Measurements from ENCODE around the gene ACCS. TPM values are rescaled to one million over a fixed set of nuclear protein-coding genes. Genes with fewer than 3 reads are reported as not detected.

The ACCS gene
- total and polyA plus RNA-seq, 2 of the 4 experiments (the other 2 are of a cell fraction) = 1.8 to 7.3 TPM

- H4K20me1 ChIP-seq (ENCODE audit: insufficient read depth, low read length) = no peaks in the 10 kb centered on the region
- no TSS peak for BruUV-seq (replicated peaks)
- WGBS, 2 experiments (ENCODE audit: extremely low coverage in 2 of 2, insufficient read length in 1 of 2) = no CpG with 5 or more reads among the region's 4 CpGs
- no peak overlapping the region for H2BK20ac ChIP-seq (ENCODE audit: low read depth, low read length)
- H2BK5ac ChIP-seq (ENCODE audit: low read depth, low read length, poor library complexity, severe bottlenecking) = no peak overlapping the region
- H2AK5ac ChIP-seq (ENCODE audit: low read depth, low read length) = no peak overlapping the region
- H3K9ac ChIP-seq (ENCODE audit: low read depth, low read length) = no peak overlapping the region
- no peak for TF ChIP-seq FOS (IDR thresholded peaks at IDR 0.05; ENCODE audit: low read depth, low read length)
- no peak for TF ChIP-seq NFE2L2 (IDR thresholded peaks at IDR 0.05; ENCODE audit: low read depth, low read length)
- no peak for TF ChIP-seq RAD21 (IDR thresholded peaks at IDR 0.05; ENCODE audit: low read length)
- TF ChIP-seq MAZ (IDR thresholded peaks at IDR 0.05; ENCODE audit: borderline replicate concordance, low read depth, low read length) = no peak
- TF ChIP-seq BHLHE40 (IDR thresholded peaks at IDR 0.05; ENCODE audit: low read depth, low read length) = no peak
- TF ChIP-seq SMC3 (IDR thresholded peaks at IDR 0.05; ENCODE audit: low read depth, low read length) = no peak
- no peak for TF ChIP-seq RCOR1 (IDR thresholded peaks at IDR 0.05; ENCODE audit: insufficient replicate concordance, low read length)
- TF ChIP-seq CEBPB (IDR thresholded peaks at IDR 0.05; ENCODE audit: low read depth, low read length) = no peak
- no peak for TF ChIP-seq POLR2A (IDR thresholded peaks at IDR 0.05; ENCODE audit: low read depth, low read length)
- TF ChIP-seq ELK1 (IDR thresholded peaks at IDR 0.05; ENCODE audit: borderline replicate concordance, low read depth, low read length) = no peak
- no peak for TF ChIP-seq USF2 (IDR thresholded peaks at IDR 0.05; ENCODE audit: low read depth, low read length)
- TF ChIP-seq RFX5 (IDR thresholded peaks at IDR 0.05; ENCODE audit: low read depth, low read length) = no peak
- TF ChIP-seq MAFK (IDR thresholded peaks at IDR 0.05; ENCODE audit: low read depth, low read length) = no peak
- TF ChIP-seq CHD1 (IDR thresholded peaks at IDR 0.05; ENCODE audit: low read depth, low read length) = no peak
- no peak for TF ChIP-seq MXI1 (IDR thresholded peaks at IDR 0.05; ENCODE audit: borderline replicate concordance, low read depth, low read length)
- TF ChIP-seq CTCF (conservative IDR thresholded peaks at IDR 0.05; ENCODE audit: low read depth, low read length) = no peak
- H2AK9ac ChIP-seq (replicated peaks; ENCODE audit: low read depth, low read length, poor library complexity) = no peak overlapping the region
- ChIA-PET POLR2A (ENCODE audit: unreplicated experiment) (no interaction called here), CTCF (interaction anchor here (0.6 kb wide), 3 partner anchors 77 to 664 kb away, joined by 3 to 4 read pairs (median 3); no protein-coding TSS in a partner anchor)
- no peak overlapping the region for H3K4me3 ChIP-seq (ENCODE audit: insufficient read depth, low read depth, low read length)
- no peak overlapping the region for H3K4me2 ChIP-seq (ENCODE audit: low read depth, low read length)
- H3K23ac ChIP-seq (ENCODE audit: low read depth, low read length) = peak overlapping the region; percentile 23; the same call in 1 of the 2 replicates
- peak overlapping the region; percentile 92 to 93; a peak in 3 of 4 replicates for H4K8ac ChIP-seq (ENCODE audit: low read depth in 2 of 2, low read length in 2 of 2)
- no peaks in the 10 kb centered on the region for H3K36me3 ChIP-seq (ENCODE audit: control insufficient read depth, insufficient read depth, low read length)
- in situ Hi-C loops (cut with MboI; ENCODE audit: low sequenced_read_pairs) (no loop called here), intact Hi-C loops (cut with micrococcal nuclease) (no loop called here), dilution Hi-C loops (cut with HindIII; ENCODE audit: low sequenced_read_pairs, unreplicated experiment) (no loop called here)
- no peak overlapping the region for H3K4ac ChIP-seq (ENCODE audit: low read depth, low read length)
- H3K18ac ChIP-seq (ENCODE audit: low read depth, low read length) = no peak overlapping the region
- H3K79me1 ChIP-seq (ENCODE audit: low read depth in 1 of 2, low read length in 2 of 2) = no peaks in the 10 kb centered on the region; a peak in 1 of 4 replicates
- no peak overlapping the region for H2AFZ ChIP-seq (replicated peaks; ENCODE audit: low read length, poor library complexity)
- no peak overlapping the region for H4K91ac ChIP-seq (ENCODE audit: insufficient read depth, low read depth, low read length)
- H3K14ac ChIP-seq (replicated peaks; ENCODE audit: low read depth, low read length) = no peak overlapping the region
- H3K4me1 ChIP-seq (ENCODE audit: control insufficient read depth, insufficient read depth, low read length) = peaks cover 3% of the 10 kb centered on the region; the same call in 1 of the 2 replicates
- no peak overlapping the region for H2BK15ac ChIP-seq (ENCODE audit: low read depth, low read length)
- no peaks in the 10 kb centered on the region for H3K9me3 ChIP-seq (ENCODE audit: control insufficient read depth, insufficient read depth, low read length)
- H3K27me3 ChIP-seq (ENCODE audit: control insufficient read depth, insufficient read depth, low read length) = peaks cover 3% of the 10 kb centered on the region; the same call in 1 of the 2 replicates
- peaks cover 3% of the 10 kb centered on the region; the same call in 1 of the 2 replicates for H3K9me1 ChIP-seq (ENCODE audit: insufficient read depth, low read length)
- DNase-seq = no peak
- no peak overlapping the region for H3K27ac ChIP-seq (ENCODE audit: insufficient read depth, low read length)
- no peak overlapping the region for H3K56ac ChIP-seq (ENCODE audit: extremely low read depth, insufficient read depth, low read length)
- no peak for ATAC-seq (ENCODE audit: low read depth)
- H4K5ac ChIP-seq (ENCODE audit: low read depth, low read length) = peak overlapping the region; percentile 82; the same call in 1 of the 2 replicates
- H2BK120ac ChIP-seq (ENCODE audit: low read depth, low read length) = no peak overlapping the region
These were observed 859 bp upstream of the ACCS start for GRCh38 chr11:44065161-44065661.

All from IMR-90 (cell line).